Loucy (cell line): Measurements from ENCODE around the gene CENPE.

Experiments
- H2AFZ ChIP-seq: fragments of 200-600 bp; sonication (generic); 2 replicates; pipeline ENCODE4 v1.6.0; 2016; ENCODE audit warnings: antibody characterized with exemption, mild to moderate bottlenecking, low read length, moderate library complexity
- H3F3A ChIP-seq: fragments of 200-600 bp; 2 replicates; pipeline ENCODE4 v1.6.0; 2016; ENCODE audit warnings: antibody characterized with exemption, low read depth, mild to moderate bottlenecking
- H3K27me3 ChIP-seq: fragments of 200-600 bp; sonication (generic); 2 replicates; pipeline ENCODE4 v1.6.1; 2014; ENCODE audit warnings: low read length, mild to moderate bottlenecking; ENCODE audit not compliant: insufficient read depth, poor library complexity, severe bottlenecking
- H3K36me3 ChIP-seq: fragments of 200-600 bp; sonication (generic); 2 replicates; pipeline ENCODE4 v1.6.1; 2016; ENCODE audit warnings: low read length; ENCODE audit not compliant: insufficient read depth
- H3K4me1 ChIP-seq: fragments of 200-600 bp; sonication (generic); 2 replicates; pipeline ENCODE4 v1.5.1; 2014; ENCODE audit warnings: low read length, mild to moderate bottlenecking; ENCODE audit not compliant: insufficient read depth, poor library complexity, severe bottlenecking
- H3K4me2 ChIP-seq: fragments of 200-600 bp; sonication (generic); 2 replicates; pipeline ENCODE4 v1.6.0; 2014; ENCODE audit warnings: antibody characterized with exemption, low read length, low read depth, mild to moderate bottlenecking; ENCODE audit not compliant: poor library complexity, severe bottlenecking
- H3K4me3 ChIP-seq: fragments of 200-600 bp; sonication (generic); 2 replicates; pipeline ENCODE4 v1.5.1; 2014; ENCODE audit warnings: low read length, mild to moderate bottlenecking, mixed read lengths; ENCODE audit not compliant: poor library complexity, severe bottlenecking
- H3K79me2 ChIP-seq: fragments of 200-600 bp; sonication (generic); 2 replicates; pipeline ENCODE4 v1.6.1; 2014; ENCODE audit warnings: low read length; ENCODE audit not compliant: insufficient read depth
- H3K9ac ChIP-seq: fragments of 200-600 bp; sonication (generic); 2 replicates; pipeline ENCODE4 v1.6.0; 2014; ENCODE audit warnings: mild to moderate bottlenecking, low read depth, low read length, moderate library complexity; ENCODE audit not compliant: poor library complexity, severe bottlenecking
- H3K9me2 ChIP-seq: fragments of 200-600 bp; sonication (generic); replicated peaks from 2 replicates; pipeline ENCODE4 v1.6.1; 2016; ENCODE audit warnings: low read depth, low read length, mixed read lengths
- H3K9me3 ChIP-seq: fragments of 200-600 bp; sonication (generic); 2 replicates; pipeline ENCODE4 v1.6.1; 2014; ENCODE audit warnings: mild to moderate bottlenecking, antibody characterized with exemption, low read length, low read depth; ENCODE audit not compliant: insufficient read depth
- H4K20me1 ChIP-seq: fragments of 200-600 bp; sonication (generic); 2 replicates; pipeline ENCODE4 v1.6.0; 2014; ENCODE audit warnings: antibody characterized with exemption, low read length, mild to moderate bottlenecking; ENCODE audit not compliant: insufficient read depth, poor library complexity, severe bottlenecking
- CTCF ChIP-seq: fragments of 200-600 bp; sonication (generic); conservative IDR thresholded peaks from 2 replicates; pipeline ENCODE4 v1.5.1; 2014; ENCODE audit warnings: mild to moderate bottlenecking, antibody characterized with exemption, low read length
- EZH2phosphoT487 ChIP-seq: fragments of 200-600 bp; IDR thresholded peaks from 2 replicates; pipeline ENCODE4 v1.6.1; 2018; ENCODE audit warnings: antibody characterized with exemption, mild to moderate bottlenecking, moderate library complexity, borderline replicate concordance

Gene CENPE

GRCh38 chr4:103201253-103201652, 3.1 kb upstream of the CENPE start:
- Histone ChIP-seq H3K4me1 (peaks cover 19% of the 10 kb centered on the region), H3K9me2 (no peaks in the 10 kb centered on the region), H2AFZ (no peak overlapping the region), H3K27me3 (no peaks in the 10 kb centered on the region), H4K20me1 (no peaks in the 10 kb centered on the region), H3K79me2 (peaks cover 20% of the 10 kb centered on the region), H3K36me3 (no peaks in the 10 kb centered on the region), H3K9me3 (no peaks in the 10 kb centered on the region), H3K9ac (no peak overlapping the region), H3K4me2 (no peak overlapping the region), H3K4me3 (no peak overlapping the region), H3F3A (no peaks in the 10 kb centered on the region)
- TF ChIP-seq EZH2phosphoT487 (no peak), CTCF (no peak)

DNA sequence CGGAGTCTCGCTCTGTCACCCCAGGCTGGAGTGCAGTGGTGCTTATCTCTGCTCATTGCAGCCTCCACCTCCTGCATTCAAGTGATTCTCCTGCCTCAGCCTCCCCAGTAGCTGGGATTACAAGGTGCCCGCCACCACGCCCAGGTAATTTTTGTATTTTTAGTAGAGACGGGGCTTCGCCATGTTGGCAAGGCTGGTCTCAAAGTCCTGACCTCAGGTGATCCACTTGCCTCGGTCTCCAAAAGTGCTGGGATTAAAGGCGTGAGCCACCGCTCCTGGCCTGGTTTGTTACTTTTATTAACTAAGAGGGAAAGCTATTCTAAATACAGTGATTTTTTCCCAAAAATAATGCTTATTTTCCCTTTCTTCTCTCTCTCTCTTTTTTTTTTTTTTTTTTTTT, 866 bp upstream of the CENPE start:
- no peaks in the 10 kb centered on the region for H3F3A ChIP-seq
- peak overlapping the region; percentile 88 for H3K4me3 ChIP-seq
- no peaks in the 10 kb centered on the region for H4K20me1 ChIP-seq
- H3K9me2 ChIP-seq, result no peaks in the 10 kb centered on the region
- peak overlapping the region; percentile 99 for H2AFZ ChIP-seq
- peaks cover 41% of the 10 kb centered on the region for H3K79me2 ChIP-seq
- peaks cover 40% of the 10 kb centered on the region for H3K4me1 ChIP-seq
- peak overlapping the region; percentile 79 for H3K4me2 ChIP-seq
- H3K9ac ChIP-seq, result peak overlapping the region; percentile 84
- no peaks in the 10 kb centered on the region for H3K27me3 ChIP-seq
- TF ChIP-seq CTCF, result no peak
- TF ChIP-seq EZH2phosphoT487, result no peak
- H3K36me3 ChIP-seq, result peaks cover 4% of the 10 kb centered on the region
- no peaks in the 10 kb centered on the region for H3K9me3 ChIP-seq

- H3K4me1 ChIP-seq, result peaks cover 47% of the 10 kb centered on the region
- H3K4me3 ChIP-seq, result peak overlapping the region; percentile 88
- H4K20me1 ChIP-seq, result no peaks in the 10 kb centered on the region
- H3K36me3 ChIP-seq, result peaks cover 12% of the 10 kb centered on the region
- H2AFZ ChIP-seq, result peak overlapping the region; percentile 99
- peaks cover 48% of the 10 kb centered on the region for H3K79me2 ChIP-seq
- no peaks in the 10 kb centered on the region for H3F3A ChIP-seq
- H3K9me3 ChIP-seq, result no peaks in the 10 kb centered on the region
- H3K9me2 ChIP-seq, result no peaks in the 10 kb centered on the region
- H3K9ac ChIP-seq, result peak overlapping the region; percentile 84
- TF ChIP-seq EZH2phosphoT487 (no peak), CTCF (no peak)
- no peaks in the 10 kb centered on the region for H3K27me3 ChIP-seq
- H3K4me2 ChIP-seq, result peak overlapping the region; percentile 79
Observed at GRCh38 chr4:103197765-103198110, 405 bp downstream of the CENPE start.
